OCI-LY1 (cell line): ENCODE measurements around the gene PSORS1C1.

Source experiments
- EZH2 ChIP-seq: fragments of 200-600 bp; sonication (generic), shearing (Covaris generic); IDR thresholded peaks from 2 replicates; pipeline ENCODE4 v1.8.0; 2017; ENCODE audit warnings: borderline replicate concordance, mixed run types, mild to moderate bottlenecking, antibody characterized with exemption, low read length, moderate library complexity, mixed read lengths
- TF ChIP-seq, protein P1 (sequence below): fragments of 200-600 bp; sonication (generic), shearing (Covaris generic); IDR thresholded peaks from 2 replicates; pipeline ENCODE4 v1.5.1; 2017; ENCODE audit warnings: mild to moderate bottlenecking, antibody characterized with exemption, low read length, moderate library complexity, mixed read lengths

DNA sequence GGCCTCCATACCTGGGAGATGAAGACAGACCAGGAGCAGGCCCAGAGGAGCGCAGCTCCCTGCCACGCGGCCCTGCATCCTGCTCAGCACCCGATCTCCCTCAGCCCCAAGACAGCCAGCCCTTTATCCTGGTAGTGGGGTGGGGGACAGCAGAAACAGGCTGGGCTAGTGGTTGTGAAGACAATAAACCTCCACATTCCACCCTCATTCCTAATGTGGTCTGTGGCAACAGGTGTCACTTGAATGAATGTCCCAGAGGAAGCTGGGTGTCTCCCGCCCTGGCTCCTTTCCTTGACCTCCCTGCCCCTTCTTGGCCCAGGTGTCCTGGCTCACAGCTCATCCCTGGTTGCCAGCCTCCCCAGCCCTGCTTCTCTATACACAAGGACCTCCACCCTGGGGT, 2.1 kb upstream of the PSORS1C1 start, which contains the start of gene C6orf15:
- TF ChIP-seq, protein P1, sequence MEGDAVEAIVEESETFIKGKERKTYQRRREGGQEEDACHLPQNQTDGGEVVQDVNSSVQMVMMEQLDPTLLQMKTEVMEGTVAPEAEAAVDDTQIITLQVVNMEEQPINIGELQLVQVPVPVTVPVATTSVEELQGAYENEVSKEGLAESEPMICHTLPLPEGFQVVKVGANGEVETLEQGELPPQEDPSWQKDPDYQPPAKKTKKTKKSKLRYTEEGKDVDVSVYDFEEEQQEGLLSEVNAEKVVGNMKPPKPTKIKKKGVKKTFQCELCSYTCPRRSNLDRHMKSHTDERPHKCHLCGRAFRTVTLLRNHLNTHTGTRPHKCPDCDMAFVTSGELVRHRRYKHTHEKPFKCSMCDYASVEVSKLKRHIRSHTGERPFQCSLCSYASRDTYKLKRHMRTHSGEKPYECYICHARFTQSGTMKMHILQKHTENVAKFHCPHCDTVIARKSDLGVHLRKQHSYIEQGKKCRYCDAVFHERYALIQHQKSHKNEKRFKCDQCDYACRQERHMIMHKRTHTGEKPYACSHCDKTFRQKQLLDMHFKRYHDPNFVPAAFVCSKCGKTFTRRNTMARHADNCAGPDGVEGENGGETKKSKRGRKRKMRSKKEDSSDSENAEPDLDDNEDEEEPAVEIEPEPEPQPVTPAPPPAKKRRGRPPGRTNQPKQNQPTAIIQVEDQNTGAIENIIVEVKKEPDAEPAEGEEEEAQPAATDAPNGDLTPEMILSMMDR = no peak
- no peak for TF ChIP-seq EZH2
